GM23248 (cell line): ENCODE results near the gene ASTN1.

ENCODE experiments used
- EZH2 ChIP-seq: fragments of 200-600 bp; sonication (generic); IDR thresholded peaks from 2 replicates; pipeline ENCODE4 v1.6.1; 2018; ENCODE audit warnings: antibody characterized with exemption, mild to moderate bottlenecking; ENCODE audit not compliant: insufficient read depth, poor library complexity, severe bottlenecking
- EZH2phosphoT487 ChIP-seq: fragments of 200-600 bp; sonication (generic); IDR thresholded peaks from 2 replicates; pipeline ENCODE4 v1.6.1; 2018; ENCODE audit warnings: antibody characterized with exemption, moderate library complexity, mild to moderate bottlenecking, low read depth; ENCODE audit not compliant: insufficient read depth

GRCh38 chr1:177024623-177025022 lies 139.9 kb downstream of the ASTN1 start:
- TF ChIP-seq EZH2 (no peak), EZH2phosphoT487 (no peak)
